HepG2 (cell line): ENCODE results near the gene CCDC88C.

ENCODE experiments used
- HMG20A ChIP-seq: IDR thresholded peaks from 2 replicates; pipeline ENCODE4 v1.6.1; 2016; ENCODE audit warnings: borderline replicate concordance
- POLR2A ChIP-seq, 2 experiments: IDR thresholded peaks; 2 replicates each; pipeline ENCODE4 v1.6.1; 2011; ENCODE audit warnings: low read depth in 2 of 2, low read length in 2 of 2, mild to moderate bottlenecking in 1 of 2, moderate library complexity in 1 of 2; ENCODE audit not compliant: insufficient read depth in 1 of 2
- ZFP37 ChIP-seq: sonication (generic); formaldehyde crosslinking; IDR thresholded peaks from 2 replicates; pipeline ENCODE4 v1.4.0; 2020; ENCODE audit warnings: missing genetic modification reagents, borderline replicate concordance
- ZZZ3 ChIP-seq: sonication (generic); formaldehyde crosslinking; IDR thresholded peaks from 2 replicates; pipeline ENCODE4 v1.4.0; 2020; ENCODE audit warnings: missing genetic modification reagents, mild to moderate bottlenecking, borderline replicate concordance

GRCh38 chr14:91405724-91406435, 11.7 kb downstream of the CCDC88C start:
- no peak for TF ChIP-seq ZFP37
- TF ChIP-seq POLR2A (IDR thresholded peaks at IDR 0.05; ENCODE audit: insufficient read depth in 1 of 2, low read depth in 2 of 2, low read length in 2 of 2): no peak
- TF ChIP-seq HMG20A (CRISPR knock-in tag): no peak
- TF ChIP-seq ZZZ3 (CRISPR knock-in tag): no peak
